ENCODE data around the gene SACM1L.

Gene SACM1L, protein sequence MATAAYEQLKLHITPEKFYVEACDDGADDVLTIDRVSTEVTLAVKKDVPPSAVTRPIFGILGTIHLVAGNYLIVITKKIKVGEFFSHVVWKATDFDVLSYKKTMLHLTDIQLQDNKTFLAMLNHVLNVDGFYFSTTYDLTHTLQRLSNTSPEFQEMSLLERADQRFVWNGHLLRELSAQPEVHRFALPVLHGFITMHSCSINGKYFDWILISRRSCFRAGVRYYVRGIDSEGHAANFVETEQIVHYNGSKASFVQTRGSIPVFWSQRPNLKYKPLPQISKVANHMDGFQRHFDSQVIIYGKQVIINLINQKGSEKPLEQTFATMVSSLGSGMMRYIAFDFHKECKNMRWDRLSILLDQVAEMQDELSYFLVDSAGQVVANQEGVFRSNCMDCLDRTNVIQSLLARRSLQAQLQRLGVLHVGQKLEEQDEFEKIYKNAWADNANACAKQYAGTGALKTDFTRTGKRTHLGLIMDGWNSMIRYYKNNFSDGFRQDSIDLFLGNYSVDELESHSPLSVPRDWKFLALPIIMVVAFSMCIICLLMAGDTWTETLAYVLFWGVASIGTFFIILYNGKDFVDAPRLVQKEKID

GRCh38 chr3:45688882-45689786 is at the start of gene SACM1L:
TSS of gene SACM1L (plus strand) at chr3:45689396. CDS start at chr3:45689466, 70 bp downstream.
- peak; percentile 79 for FAIRE-seq

GRCh38 chr3:45640091-45640507 is 49.1 kb upstream of the SACM1L start:
- no peak for FAIRE-seq

DNA sequence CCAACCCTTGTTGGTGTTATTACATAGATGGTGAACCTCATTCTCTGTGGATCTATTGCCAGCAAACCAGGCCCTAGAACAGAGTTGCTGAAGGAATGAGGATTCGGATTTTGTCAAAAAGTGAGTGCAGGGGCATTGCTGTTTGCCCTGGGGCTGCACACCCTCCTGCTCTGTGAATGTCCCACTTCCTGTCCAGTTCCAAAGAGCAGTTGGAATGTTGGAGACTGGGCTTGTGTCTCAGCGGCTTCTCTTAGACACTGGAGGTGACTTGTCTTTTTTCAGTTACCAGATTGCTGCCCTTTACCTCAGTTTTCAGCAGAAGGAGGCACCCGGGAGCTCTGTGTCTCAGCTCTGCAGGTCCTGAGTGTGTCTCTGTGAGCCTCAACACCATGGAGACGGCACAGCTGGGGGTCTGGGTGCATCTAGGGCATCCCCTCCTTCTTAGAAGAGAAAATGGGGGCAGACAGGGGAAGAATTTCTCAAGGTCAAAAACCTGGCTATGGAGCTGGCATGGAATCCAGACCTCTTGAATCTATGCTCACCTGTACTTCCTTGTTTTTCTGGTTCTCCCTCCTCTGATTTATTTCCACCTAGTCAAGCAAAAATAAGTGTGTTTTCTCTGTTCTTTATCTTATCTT is 48.4 kb upstream of the SACM1L start:
- no peak for FAIRE-seq

GRCh38 chr3:45641756-45642155 is 47.4 kb upstream of the SACM1L start:
- no peak for FAIRE-seq

- no peak for FAIRE-seq
Measured at GRCh38 chr3:45642731-45643152, 46.5 kb upstream of the SACM1L start.

DNA sequence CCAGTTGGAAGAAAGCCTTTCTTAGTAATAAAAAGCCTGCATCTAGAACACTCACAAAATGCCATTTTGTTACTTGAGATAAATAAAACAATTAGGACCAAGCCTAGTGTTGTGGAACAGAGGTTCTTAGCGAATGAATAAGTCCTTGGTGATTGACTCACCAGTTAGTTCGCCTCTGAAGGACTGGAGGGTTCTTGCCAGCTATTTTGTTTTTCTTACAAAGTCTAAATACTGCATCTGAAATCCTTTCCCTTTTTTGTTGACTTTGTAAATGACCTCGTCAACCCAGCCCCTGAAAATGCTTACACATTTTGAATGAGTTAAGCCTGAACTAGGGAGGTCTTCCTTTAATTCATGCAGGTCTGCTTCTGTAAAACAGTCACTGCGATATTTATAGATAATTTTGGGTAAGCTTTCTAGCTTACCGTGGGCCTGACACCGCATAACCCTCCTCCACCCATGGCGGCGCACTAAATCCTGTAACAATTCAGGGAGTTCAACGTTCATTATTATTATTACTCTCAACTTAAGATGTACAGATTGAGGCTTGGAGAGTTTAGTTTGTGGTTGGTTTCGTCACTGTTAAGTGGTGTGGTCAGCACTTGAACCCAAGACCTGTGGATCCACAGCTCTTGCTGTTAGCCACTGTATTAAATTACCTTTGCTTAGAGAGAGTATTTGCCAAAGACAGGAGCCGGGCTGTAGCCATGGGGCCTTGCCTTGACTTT is 45.0 kb upstream of the SACM1L start:
- FAIRE-seq = no peak

GRCh38 chr3:45644791-45645201 is 44.4 kb upstream of the SACM1L start:
- no peak for FAIRE-seq

GRCh38 chr3:45646051-45646585 is 43.1 kb upstream of the SACM1L start:
- no peak for FAIRE-seq

GRCh38 chr3:45647148-45647619 is 42.0 kb upstream of the SACM1L start:
- no peak for FAIRE-seq

- FAIRE-seq = no peak
Measured at GRCh38 chr3:45653205-45653604, 36.0 kb upstream of the SACM1L start.

GRCh38 chr3:45654397-45654944 is 34.7 kb upstream of the SACM1L start:
- no peak for FAIRE-seq

GRCh38 chr3:45655906-45656305 is 33.3 kb upstream of the SACM1L start:
- FAIRE-seq = no peak

DNA sequence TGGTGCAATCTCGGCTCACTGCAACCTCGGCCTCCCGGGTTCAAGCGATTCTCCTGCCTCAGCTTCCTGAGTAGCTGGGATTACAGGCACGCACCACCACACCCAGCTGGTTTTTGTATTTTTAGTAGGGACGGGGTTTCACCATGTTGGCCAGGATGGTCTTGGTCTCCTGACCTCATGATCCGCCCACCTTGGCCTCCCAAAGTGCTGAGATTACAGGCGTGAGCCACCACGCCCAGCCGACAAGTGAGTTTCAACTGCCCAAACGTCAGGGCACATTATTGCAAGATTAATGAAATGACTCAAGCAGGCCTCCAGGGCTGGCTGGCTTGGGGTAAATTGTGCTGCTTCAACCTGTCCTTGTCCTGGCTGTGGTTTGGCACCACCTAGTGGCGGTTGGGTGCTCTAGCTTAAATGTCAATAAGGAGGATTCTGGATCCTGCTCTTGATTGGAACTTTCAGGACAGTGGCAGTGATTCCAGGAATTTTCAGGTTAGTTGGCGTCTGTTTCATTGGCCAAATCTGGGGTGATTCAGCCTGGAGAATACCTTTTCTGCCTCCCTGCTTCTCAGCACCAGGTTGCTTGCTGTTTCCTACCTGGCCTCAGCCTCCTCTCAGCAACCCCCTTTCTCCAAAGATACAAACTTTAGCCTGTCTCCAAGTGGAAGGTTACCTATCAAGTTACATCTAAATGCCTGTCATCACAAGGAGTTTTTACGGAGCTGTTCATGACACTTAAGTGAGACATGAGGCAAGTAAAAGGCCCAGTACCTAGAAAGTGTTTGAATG is 32.4 kb upstream of the SACM1L start:
- no peak for FAIRE-seq

DNA sequence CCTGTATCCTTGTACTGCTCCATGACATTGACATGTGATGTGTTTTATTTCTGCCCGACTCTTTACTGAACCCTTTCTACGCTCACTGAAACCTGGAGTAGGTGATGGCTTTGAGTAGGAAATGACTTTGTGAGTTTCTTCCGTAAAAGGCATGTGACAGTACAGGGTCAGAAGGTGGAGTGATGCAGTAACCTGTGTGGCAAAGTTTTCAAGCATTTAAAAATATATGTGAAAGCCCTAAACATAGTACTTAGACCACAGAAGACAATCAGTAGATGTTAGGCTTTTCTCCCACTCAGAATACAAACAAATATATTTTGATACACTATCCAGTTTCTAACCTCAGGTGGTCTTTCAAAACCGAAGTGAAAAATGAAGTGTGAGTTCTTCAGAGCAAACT is 31.3 kb upstream of the SACM1L start:
- no peak for FAIRE-seq

DNA sequence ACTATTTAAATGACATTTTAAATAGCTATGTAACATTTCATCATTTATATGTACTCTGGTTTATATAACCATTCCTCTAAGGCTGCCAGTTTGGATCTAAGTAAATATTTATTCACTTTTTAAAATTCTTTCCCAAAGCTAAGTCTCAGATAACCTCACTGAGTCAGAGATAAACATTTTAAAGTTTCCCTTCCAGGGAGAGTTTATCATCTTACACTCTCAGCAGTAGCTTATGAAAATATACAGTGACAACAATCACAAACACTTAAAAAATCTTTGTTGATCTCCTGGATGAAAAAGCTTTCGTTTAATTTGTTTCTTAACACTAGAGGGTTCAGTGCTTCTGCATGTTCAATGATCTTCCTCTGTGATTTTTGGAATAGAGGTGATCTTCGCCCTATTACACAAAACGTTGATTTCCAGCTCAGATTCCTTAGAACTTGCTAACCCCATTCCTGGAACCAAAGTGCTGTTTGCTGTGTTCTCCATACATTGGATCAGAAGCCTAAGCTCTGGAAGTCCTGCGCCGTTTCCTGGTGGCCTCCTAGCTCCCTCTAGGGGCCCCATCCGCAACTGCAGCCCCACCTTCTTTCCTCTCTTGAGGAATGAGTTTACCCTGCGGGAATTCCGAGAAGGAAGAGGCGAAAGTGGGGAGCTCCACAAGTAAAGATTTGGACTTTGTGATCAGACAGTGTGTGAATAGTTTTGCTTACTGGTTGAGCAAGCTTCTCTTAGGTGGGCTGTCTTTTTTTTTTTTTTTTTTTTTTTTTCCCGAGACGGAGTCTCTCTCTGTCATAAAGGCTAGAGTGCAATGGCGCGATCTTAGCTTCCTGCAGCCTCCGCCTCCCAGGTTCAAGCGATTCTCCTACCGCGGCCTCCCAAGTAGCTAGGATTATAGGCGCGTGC is 29.3 kb upstream of the SACM1L start:
- FAIRE-seq = no peak

DNA sequence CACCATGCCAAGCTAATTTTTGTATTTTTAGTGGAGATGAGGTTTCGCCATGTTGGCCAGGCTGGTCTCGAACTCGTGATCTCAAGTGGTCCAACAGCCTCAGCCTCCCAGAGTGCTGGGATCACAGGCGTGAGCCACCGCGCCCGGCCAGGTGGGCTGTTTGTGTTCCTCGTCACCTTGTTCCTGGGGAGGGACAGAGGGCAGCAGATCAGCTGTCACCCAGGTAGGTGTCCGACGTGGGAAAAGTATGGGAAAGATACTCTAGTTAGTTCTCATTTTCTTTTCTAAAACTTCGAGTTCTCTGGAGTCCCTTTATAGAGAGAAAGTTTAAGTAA is 28.7 kb upstream of the SACM1L start:
- FAIRE-seq = no peak

- FAIRE-seq = no peak
Measured at GRCh38 chr3:45664578-45664977, 24.6 kb upstream of the SACM1L start.

DNA sequence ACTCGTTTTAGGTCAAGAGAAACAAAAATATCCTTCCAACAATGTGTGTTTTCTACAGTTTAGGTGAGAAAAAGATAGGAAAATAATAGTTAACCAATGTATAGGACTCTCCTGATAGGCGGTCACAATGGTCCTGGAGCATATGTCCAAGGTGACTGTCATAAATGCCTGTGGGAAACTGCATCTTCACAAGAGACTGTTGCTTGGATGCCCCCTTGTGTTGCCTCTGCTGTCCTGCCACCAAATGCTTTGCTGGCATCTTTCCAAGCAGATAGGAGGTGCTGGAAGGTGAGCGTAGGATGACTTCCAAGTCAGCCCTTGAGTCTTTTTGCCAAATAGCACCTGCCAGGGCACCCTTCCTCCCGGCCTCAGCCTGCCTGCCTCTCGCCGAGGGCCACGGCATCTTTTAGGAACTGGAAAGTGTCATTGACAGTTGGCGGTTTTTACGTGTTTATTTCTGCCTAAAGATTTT is 24.1 kb upstream of the SACM1L start:
- FAIRE-seq = no peak

GRCh38 chr3:45666757-45667431 is 22.3 kb upstream of the SACM1L start:
- FAIRE-seq = no peak
